Suprapubic skin (tissue), 4 donors: ENCODE results near the gene EXOSC7. TPM values are rescaled to one million over a fixed set of nuclear protein-coding genes. Genes with fewer than 3 reads are reported as not detected.

ENCODE experiments used
- DNase-seq, 2 donors: peaks; one replicate each; pipeline ENCODE4 v3.0.0-alpha.2; 2019; ENCODE audit warnings: low spot score in 2 of 2
- H3K27ac ChIP-seq: fragments of 200-600 bp; sonication (generic); one replicate; pipeline ENCODE4 v1.5.1; 2019
- H3K27me3 ChIP-seq: fragments of 200-600 bp; sonication (generic); one replicate; pipeline ENCODE4 v1.5.1; 2019
- H3K36me3 ChIP-seq: fragments of 200-600 bp; sonication (generic); one replicate; pipeline ENCODE4 v1.5.1; 2019
- H3K4me1 ChIP-seq: fragments of 200-600 bp; sonication (generic); one replicate; pipeline ENCODE4 v1.5.1; 2019
- H3K4me3 ChIP-seq: fragments of 200-600 bp; sonication (generic); one replicate; pipeline ENCODE4 v1.5.1; 2019; ENCODE audit warnings: mild to moderate bottlenecking
- H3K9me3 ChIP-seq: fragments of 200-600 bp; sonication (generic); one replicate; pipeline ENCODE4 v1.5.1; 2019
- CTCF ChIP-seq, 2 donors: fragments of 200-600 bp in 1 of 2; fragments of 450-650 bp in 1 of 2; sonication (generic) in 1 of 2; IDR thresholded peaks; one replicate each; pipeline ENCODE4 v1.5.1; 2016 to 2019; ENCODE audit warnings: antibody characterized with exemption in 2 of 2, mild to moderate bottlenecking in 1 of 2, moderate library complexity in 1 of 2
- EP300 ChIP-seq: sonication (generic); formaldehyde crosslinking; IDR thresholded peaks from one replicate; pipeline ENCODE4 v1.6.1; 2017; ENCODE audit warnings: antibody characterized with exemption
- POLR2A ChIP-seq, 2 donors: fragments of 450-650 bp; IDR thresholded peaks; one replicate each; pipeline ENCODE4 v1.6.1; 2017; ENCODE audit warnings: antibody characterized with exemption in 2 of 2, mild to moderate bottlenecking in 2 of 2, moderate library complexity in 2 of 2
- POLR2AphosphoS5 ChIP-seq, 3 donors: sonication (generic); formaldehyde crosslinking; IDR thresholded peaks; one replicate each; pipeline ENCODE4 v1.6.1; 2017; ENCODE audit warnings: antibody characterized with exemption in 3 of 3
- WGBS: methylation state at CpG from one replicate; pipeline ENCODE4 v1.1.5; 2018; 5-methylcytosine and 5-hydroxymethylcytosine counted together
- total RNA-seq, 4 donors: library from RNA; depleted of rRNA; stranded (reverse); fragments of >200 nt; gene quantifications; one replicate each; pipeline ENCODE4 v1.1.0, GENCODE V29; 2016

EXOSC7 gene
- total RNA-seq, 4 donors from 2014 or later, result 72.1 to 216 (median 88.7) TPM

GRCh38 chr3:44969828-44970179 lies 6.2 kb upstream of the EXOSC7 start:
- Histone ChIP-seq H3K9me3 (no peaks in the 10 kb centered on the region), H3K4me3 (no peak overlapping the region), H3K36me3 (no peaks in the 10 kb centered on the region), H3K4me1 (peaks cover 97% of the 10 kb centered on the region), H3K27me3 (no peaks in the 10 kb centered on the region), H3K27ac (no peak overlapping the region)
- WGBS, result 58% methylated on average over 2 of the region's 2 CpGs
- peak in 1 of 2 donors; percentile 32 for DNase-seq
- TF ChIP-seq POLR2A (IDR thresholded peaks at IDR 0.05), result no peak
- TF ChIP-seq POLR2AphosphoS5 (IDR thresholded peaks at IDR 0.05), result no peak
- no peak for TF ChIP-seq CTCF (IDR thresholded peaks at IDR 0.05)
- TF ChIP-seq EP300, result no peak

GRCh38 chr3:44970926-44971490 lies 5.0 kb upstream of the EXOSC7 start:
- TF ChIP-seq CTCF (IDR thresholded peaks at IDR 0.05) (no peak), POLR2A (IDR thresholded peaks at IDR 0.05) (no peak), POLR2AphosphoS5 (IDR thresholded peaks at IDR 0.05) (no peak), EP300 (no peak)
- H3K9me3 ChIP-seq, result no peaks in the 10 kb centered on the region
- no peak overlapping the region for H3K27ac ChIP-seq
- no peaks in the 10 kb centered on the region for H3K27me3 ChIP-seq
- no peak overlapping the region for H3K4me3 ChIP-seq
- WGBS, result 66% methylated on average over 3 of the region's 3 CpGs
- peaks cover 88% of the 10 kb centered on the region for H3K4me1 ChIP-seq
- no peak for DNase-seq
- no peaks in the 10 kb centered on the region for H3K36me3 ChIP-seq

DNA sequence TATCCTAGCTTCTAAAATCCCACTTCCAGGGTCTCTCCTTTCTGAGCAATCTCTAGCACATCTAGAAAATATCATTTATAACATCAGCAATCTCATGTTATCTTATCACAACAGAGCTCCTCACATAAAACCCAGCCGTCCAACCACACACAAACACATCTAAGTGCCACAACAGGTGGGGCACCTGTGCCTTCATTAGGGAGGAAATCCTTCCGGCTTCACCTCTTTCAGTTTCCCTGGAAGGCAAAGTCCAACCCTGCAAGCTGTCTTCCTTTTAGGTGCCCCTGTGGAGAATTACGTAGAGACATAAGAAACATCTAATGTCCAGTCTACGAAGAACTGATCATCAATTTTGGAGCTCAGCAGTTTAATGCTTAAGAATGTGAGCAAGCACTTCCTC lies 1.6 kb upstream of the EXOSC7 start:
- Histone ChIP-seq H3K27ac (no peak overlapping the region), H3K9me3 (no peaks in the 10 kb centered on the region), H3K27me3 (no peaks in the 10 kb centered on the region), H3K4me1 (peaks cover 82% of the 10 kb centered on the region), H3K36me3 (no peaks in the 10 kb centered on the region), H3K4me3 (peak overlapping the region; percentile 92)
- TF ChIP-seq EP300, result no peak
- TF ChIP-seq POLR2A (IDR thresholded peaks at IDR 0.05), result no peak
- TF ChIP-seq POLR2AphosphoS5 (IDR thresholded peaks at IDR 0.05), result no peak
- no peak for TF ChIP-seq CTCF (IDR thresholded peaks at IDR 0.05)
- DNase-seq, result no peak
- WGBS, result 69% methylated on average over 4 of the region's 4 CpGs

DNA sequence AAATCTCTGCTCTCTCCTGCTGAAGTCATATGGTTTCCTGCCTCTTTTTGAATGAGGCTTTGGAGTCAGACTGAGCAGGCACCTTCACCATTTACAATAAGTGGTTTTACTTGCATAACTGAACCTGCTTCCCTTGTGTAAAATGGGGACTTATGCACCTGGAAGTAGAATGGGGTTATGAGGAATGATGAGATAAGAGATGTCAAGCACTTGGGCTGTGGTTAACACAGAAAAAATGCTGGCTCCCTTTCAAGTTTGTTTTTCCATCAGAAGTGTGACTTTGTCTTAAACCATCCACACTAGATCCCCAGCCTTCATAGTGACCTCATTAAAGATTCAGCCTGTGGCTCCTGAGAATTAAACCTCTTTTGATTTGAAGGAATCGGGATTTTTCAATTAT lies 5.2 kb downstream of the EXOSC7 start:
- DNase-seq, result no peak
- WGBS, result 86% methylated on average over 1 of the region's 1 CpG
- Histone ChIP-seq H3K9me3 (no peaks in the 10 kb centered on the region), H3K4me3 (no peak overlapping the region), H3K4me1 (peaks cover 81% of the 10 kb centered on the region), H3K27me3 (no peaks in the 10 kb centered on the region), H3K27ac (peak overlapping the region; percentile 79), H3K36me3 (no peaks in the 10 kb centered on the region)
- TF ChIP-seq EP300 (no peak), POLR2A (IDR thresholded peaks at IDR 0.05) (no peak), CTCF (IDR thresholded peaks at IDR 0.05) (no peak), POLR2AphosphoS5 (IDR thresholded peaks at IDR 0.05) (no peak)

DNA sequence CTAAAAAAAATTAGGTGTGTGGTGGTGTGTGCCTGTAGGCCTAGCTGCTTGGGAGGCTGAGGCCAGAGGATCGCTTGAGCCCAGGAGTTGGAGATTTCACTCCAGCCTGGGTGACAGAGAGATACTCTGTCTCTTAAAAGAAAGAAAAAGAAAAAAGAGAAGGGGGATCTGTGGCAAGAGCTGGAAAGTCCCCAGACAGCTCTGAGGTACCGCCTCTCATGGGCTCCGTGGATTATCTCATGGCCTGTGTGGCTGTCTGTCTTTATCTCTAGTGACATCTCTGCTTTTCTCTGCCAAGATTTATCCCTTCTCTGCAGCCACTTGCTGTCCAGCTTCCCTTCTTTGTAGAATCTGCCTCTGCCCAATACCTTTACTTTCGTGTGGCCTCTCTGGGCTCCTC lies 5.7 kb downstream of the EXOSC7 start:
- Histone ChIP-seq H3K4me3 (no peak overlapping the region), H3K27ac (peak overlapping the region; percentile 79), H3K36me3 (no peaks in the 10 kb centered on the region), H3K4me1 (peaks cover 80% of the 10 kb centered on the region), H3K27me3 (no peaks in the 10 kb centered on the region), H3K9me3 (no peaks in the 10 kb centered on the region)
- DNase-seq, result no peak
- TF ChIP-seq POLR2A (IDR thresholded peaks at IDR 0.05) (no peak), CTCF (IDR thresholded peaks at IDR 0.05) (no peak), EP300 (no peak), POLR2AphosphoS5 (IDR thresholded peaks at IDR 0.05) (no peak)
- WGBS, result 64% methylated on average over 4 of the region's 4 CpGs
